CD4-positive, alpha-beta T cell (primary cell): ENCODE data around the gene GIPC2. TPM values are rescaled to one million over a fixed set of nuclear protein-coding genes. Genes with fewer than 3 reads are reported as not detected.

ENCODE experiments used
- ATAC-seq: fragments of 200-7000 bp; cut with Tn5 transposase; one replicate; pipeline ENCODE4 v1.10.0; 2022; ENCODE audit warnings: mild to moderate bottlenecking; ENCODE audit not compliant: poor library complexity
- CTCF ChIA-PET: fragments of 350-600 bp; sonication (Branson Sonifier 250); formaldehyde crosslinking; loops from one replicate; lab custom pipeline; 2021; ENCODE audit warnings: antibody characterized with exemption, inconsistent platforms; lab: Charles Lee
- POLR2A ChIA-PET: fragments of 350-600 bp; sonication (Branson Sonifier 250); formaldehyde crosslinking; loops from one replicate; lab custom pipeline; 2021; ENCODE audit warnings: antibody characterized with exemption, inconsistent platforms; lab: Charles Lee
- DNase-seq, 14 experiments: peaks; one replicate each; pipeline ENCODE4 v3.0.0-alpha.2; 2013 to 2020; ENCODE audit warnings: mixed read lengths in 2 of 14
- H3K27ac ChIP-seq, 2 donors: one replicate each; pipeline versions ENCODE4 v1.5.1 to v1.7.0; 2013; ENCODE audit warnings: low read length in 2 of 2, low read depth in 1 of 2, mild to moderate bottlenecking in 1 of 2
- H3K27me3 ChIP-seq, 2 experiments: 1 replicate in 1 of 2; 2 replicates in 1 of 2; pipeline versions ENCODE4 v1.6.1 to v1.7.0; 2013; ENCODE audit warnings: low read length in 2 of 2, control low read depth in 1 of 2, mild to moderate bottlenecking in 1 of 2, moderate library complexity in 1 of 2; ENCODE audit not compliant: insufficient read depth in 2 of 2, control insufficient read depth in 1 of 2
- H3K36me3 ChIP-seq: one replicate; pipeline ENCODE4 v1.6.1; 2013; ENCODE audit warnings: low read length, control low read depth; ENCODE audit not compliant: insufficient read depth
- H3K4me1 ChIP-seq: one replicate; pipeline ENCODE4 v1.6.1; 2013; ENCODE audit warnings: low read length, control low read depth; ENCODE audit not compliant: insufficient read depth
- H3K4me3 ChIP-seq: one replicate; pipeline ENCODE4 v1.5.1; 2013; ENCODE audit warnings: mild to moderate bottlenecking, low read length, moderate library complexity
- H3K9me3 ChIP-seq, 2 experiments: 1 replicate in 1 of 2; 2 replicates in 1 of 2; pipeline versions ENCODE4 v1.6.1 to v1.7.0; 2013; ENCODE audit warnings: low read length in 2 of 2, mild to moderate bottlenecking in 2 of 2, control low read depth in 1 of 2, moderate library complexity in 1 of 2; ENCODE audit not compliant: control insufficient read depth in 1 of 2, insufficient read depth in 1 of 2
- H3K27ac Mint-ChIP-seq: one replicate; pipeline ENCODE4 v1.8.0; 2020; ENCODE audit warnings: mixed read lengths
- H3K27me3 Mint-ChIP-seq: one replicate; pipeline ENCODE4 v1.8.0; 2021; ENCODE audit warnings: mixed read lengths
- H3K36me3 Mint-ChIP-seq: one replicate; pipeline ENCODE4 v1.8.0; 2021; ENCODE audit warnings: low read depth, mixed read lengths
- H3K4me1 Mint-ChIP-seq: one replicate; pipeline ENCODE4 v1.8.0; 2021; ENCODE audit warnings: low read depth, mixed read lengths
- H3K4me3 Mint-ChIP-seq: one replicate; pipeline ENCODE4 v1.8.0; 2020; ENCODE audit warnings: mild to moderate bottlenecking, mixed read lengths
- H3K9me3 Mint-ChIP-seq: one replicate; pipeline ENCODE4 v1.8.0; 2020; ENCODE audit warnings: mixed read lengths
- CTCF ChIP-seq: fragments of 200-600 bp; IDR thresholded peaks from one replicate; pipeline ENCODE4 v1.8.0; 2022; ENCODE audit warnings: antibody characterized with exemption, mild to moderate bottlenecking
- intact Hi-C, 2 experiments: fragments of 100-400 bp; cut with DNase I in 1 of 2; cut with micrococcal nuclease in 1 of 2; formaldehyde crosslinking; loops; one replicate each; pipeline versions ENCODE4 v1.15.1 to v1.9.0; 2023 to 2025; cut with DNase I, micrococcal nuclease
- total RNA-seq, 174 experiments: library from RNA in 2 of 174; stranded (reverse) in 2 of 174; gene quantifications; one replicate each; pipeline ENCODE4 v1.2.3 and lab custom pipeline; 2021 to 2026

The GIPC2 gene
- total RNA-seq, 2 experiments from 2014 or later: not detected

- POLR2A ChIA-PET: interaction anchor here (1.3 kb wide), 1 partner anchor 31 kb away, joined by 8 read pairs; the partner anchor contains the start of gene FUBP1
- Mint-ChIP-seq H3K9me3 (no peaks in the 10 kb centered on the region), H3K27me3 (no peaks in the 10 kb centered on the region), H3K4me1 (peaks cover 43% of the 10 kb centered on the region), H3K36me3 (peaks cover 17% of the 10 kb centered on the region), H3K4me3 (no peak overlapping the region), H3K27ac (no peak overlapping the region)
- ATAC-seq (no peak), DNase-seq (no peak)
- Histone ChIP-seq H3K9me3 (no peaks in the 10 kb centered on the region), H3K27me3 (no peaks in the 10 kb centered on the region), H3K4me1 (peaks cover 4% of the 10 kb centered on the region), H3K27ac (no peak overlapping the region), H3K4me3 (no peak overlapping the region), H3K36me3 (peaks cover 10% of the 10 kb centered on the region)
- no peak for TF ChIP-seq CTCF
- intact Hi-C loops: loop anchor here in 1 of 2 experiments (5.0 to 10.0 kb wide), 4 partner anchors 43 to 1935 kb away; partner anchors contain the start of genes IFI44 and ST6GALNAC3
- CTCF ChIA-PET: no interaction called here
Measured at GRCh38 chr1:78009836-78010235, 35.9 kb upstream of the GIPC2 start.

- peaks cover 14% of the 10 kb centered on the region for H3K36me3 ChIP-seq
- no peaks in the 10 kb centered on the region for H3K9me3 ChIP-seq
- no peak overlapping the region for H3K4me3 ChIP-seq
- peaks cover 37% of the 10 kb centered on the region for H3K4me1 Mint-ChIP-seq
- no peaks in the 10 kb centered on the region for H3K27me3 Mint-ChIP-seq
- no peaks in the 10 kb centered on the region for H3K27me3 ChIP-seq
- POLR2A ChIA-PET: no interaction called here
- H3K4me3 Mint-ChIP-seq: no peak overlapping the region
- H3K36me3 Mint-ChIP-seq: peaks cover 22% of the 10 kb centered on the region
- peaks cover 4% of the 10 kb centered on the region for H3K4me1 ChIP-seq
- H3K27ac ChIP-seq: no peak overlapping the region
- CTCF ChIA-PET: no interaction called here
- intact Hi-C loops: no loop called here
- H3K27ac Mint-ChIP-seq: no peak overlapping the region
- TF ChIP-seq CTCF: no peak
- ATAC-seq (no peak), DNase-seq (no peak)
- H3K9me3 Mint-ChIP-seq: no peaks in the 10 kb centered on the region
Measured at GRCh38 chr1:78011050-78011449, 34.7 kb upstream of the GIPC2 start.

- ChIA-PET CTCF (no interaction called here), POLR2A (interaction anchor here (1.2 kb wide), 1 partner anchor 36 kb away, joined by 3 read pairs; the partner anchor contains the start of gene FUBP1)
- Histone ChIP-seq H3K9me3 (no peaks in the 10 kb centered on the region), H3K27ac (no peak overlapping the region), H3K36me3 (peaks cover 17% of the 10 kb centered on the region), H3K4me3 (no peak overlapping the region), H3K27me3 (no peaks in the 10 kb centered on the region), H3K4me1 (no peaks in the 10 kb centered on the region)
- H3K9me3 Mint-ChIP-seq: no peaks in the 10 kb centered on the region
- H3K36me3 Mint-ChIP-seq: peaks cover 35% of the 10 kb centered on the region
- no peak for DNase-seq
- H3K4me1 Mint-ChIP-seq: peaks cover 4% of the 10 kb centered on the region
- H3K27me3 Mint-ChIP-seq: no peaks in the 10 kb centered on the region
- ATAC-seq: no peak
- no peak for TF ChIP-seq CTCF
- intact Hi-C loops: no loop called here
- no peak overlapping the region for H3K4me3 Mint-ChIP-seq
- H3K27ac Mint-ChIP-seq: no peak overlapping the region
Measured at GRCh38 chr1:78015148-78015547, 30.6 kb upstream of the GIPC2 start.
